NCI-H128 (cell line): ENCODE data around the gene STH.

Experiments used
- DNase-seq: peaks from one replicate; lab custom pipeline; 2025; ENCODE audit not compliant: unreplicated experiment; lab: John Stamatoyannopoulos, UW

The STH gene

GRCh38 chr17:46025510-46026165 is 26.6 kb downstream of the STH start:
- no peak for DNase-seq

GRCh38 chr17:46026166-46027047 is 27.4 kb downstream of the STH start:
- no peak for DNase-seq

- no peak for DNase-seq
Observed at GRCh38 chr17:46027048-46027975, 28.3 kb downstream of the STH start.

GRCh38 chr17:46027976-46028325 is 28.9 kb downstream of the STH start:
- no peak for DNase-seq

- DNase-seq, result no peak
Observed at GRCh38 chr17:46028374-46028773, 29.3 kb downstream of the STH start.

- no peak for DNase-seq
Observed at GRCh38 chr17:46028981-46029565, 30.0 kb downstream of the STH start.

- DNase-seq, result no peak
Observed at GRCh38 chr17:46029627-46030026, 30.6 kb downstream of the STH start.

- DNase-seq, result no peak
Observed at GRCh38 chr17:46030752-46031151, 31.7 kb downstream of the STH start.

GRCh38 chr17:46031440-46031839 is 32.4 kb downstream of the STH start:
- no peak for DNase-seq

GRCh38 chr17:46031920-46032319 is 32.9 kb downstream of the STH start:
- DNase-seq, result no peak

GRCh38 chr17:46032909-46033308 is 33.9 kb downstream of the STH start:
- DNase-seq, result no peak

GRCh38 chr17:46033392-46033791 is 34.3 kb downstream of the STH start:
- DNase-seq, result no peak

- DNase-seq, result no peak
Observed at GRCh38 chr17:46035112-46035818, 36.2 kb downstream of the STH start.

GRCh38 chr17:46036491-46036890 is 37.4 kb downstream of the STH start:
- no peak for DNase-seq

- DNase-seq, result no peak
Observed at GRCh38 chr17:46037722-46038255, 38.7 kb downstream of the STH start.

- DNase-seq, result no peak
Observed at GRCh38 chr17:46038414-46038813, 39.4 kb downstream of the STH start.

- DNase-seq, result no peak
Observed at GRCh38 chr17:46038937-46039336, 39.9 kb downstream of the STH start.

GRCh38 chr17:46039592-46040186 is 40.6 kb downstream of the STH start:
- DNase-seq, result no peak

GRCh38 chr17:46042246-46042645 is 43.2 kb downstream of the STH start:
- DNase-seq, result no peak

GRCh38 chr17:46042925-46043324 is 43.9 kb downstream of the STH start:
- DNase-seq, result no peak
